Stimulated activated CD8-positive, alpha-beta memory T cell treated with anti-CD3 and anti-CD28 coated beads, Interleukin-12 subunit alpha, Interleukin-12 subunit beta, amount 100 ng/mL, for 1 hour (primary cell): ENCODE results near the gene PTHLH.

Source experiments
- DNase-seq: peaks from one replicate; pipeline ENCODE4 v3.0.0-alpha.2; 2020; ENCODE audit warnings: low read depth

The PTHLH gene

DNA sequence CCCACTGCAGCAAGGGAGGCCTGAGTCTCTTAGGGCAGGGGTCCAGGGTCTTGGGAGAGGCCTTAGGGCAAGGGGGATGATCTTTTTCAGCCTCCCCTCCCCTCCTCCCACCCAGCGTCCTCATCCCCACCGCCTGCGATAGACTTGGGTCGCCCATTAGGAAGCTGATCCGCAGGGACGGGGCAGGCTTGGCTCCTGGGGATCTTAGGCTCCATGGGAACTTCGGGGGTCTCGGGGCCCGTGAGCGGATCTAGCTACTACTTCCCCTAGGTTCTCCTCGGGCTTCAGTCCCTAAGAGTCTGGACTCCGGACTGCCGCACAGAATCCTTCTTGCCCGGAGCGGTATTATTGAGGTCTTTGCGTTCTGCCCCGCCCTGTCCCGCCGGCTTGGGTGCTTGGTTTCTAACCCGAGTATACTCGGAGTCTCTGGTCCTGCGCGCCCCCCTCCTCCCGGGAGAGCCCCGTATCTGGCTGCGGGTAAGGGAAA lies 2.2 kb upstream of the PTHLH start:
- no peak for DNase-seq

DNA sequence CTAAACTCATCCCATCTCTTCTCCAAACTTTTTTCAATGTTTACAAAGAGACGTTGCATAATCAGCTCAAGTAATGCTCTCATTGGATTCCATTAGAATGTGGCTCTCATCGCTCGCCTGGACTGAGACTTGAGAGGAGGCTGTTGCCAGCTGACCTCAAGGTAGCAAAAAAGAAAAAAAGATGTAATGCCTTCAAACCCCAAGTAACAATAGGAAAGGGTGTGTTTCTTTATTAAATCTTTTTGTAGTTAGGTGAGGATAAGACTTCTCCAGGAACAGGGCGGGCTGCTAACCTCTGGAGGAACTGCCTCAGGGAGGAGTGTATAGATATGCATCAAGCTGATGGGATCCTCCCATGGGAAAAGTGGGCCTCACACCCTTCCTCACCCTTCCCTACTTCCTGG lies 956 bp upstream of the PTHLH start:
- no peak for DNase-seq

DNA sequence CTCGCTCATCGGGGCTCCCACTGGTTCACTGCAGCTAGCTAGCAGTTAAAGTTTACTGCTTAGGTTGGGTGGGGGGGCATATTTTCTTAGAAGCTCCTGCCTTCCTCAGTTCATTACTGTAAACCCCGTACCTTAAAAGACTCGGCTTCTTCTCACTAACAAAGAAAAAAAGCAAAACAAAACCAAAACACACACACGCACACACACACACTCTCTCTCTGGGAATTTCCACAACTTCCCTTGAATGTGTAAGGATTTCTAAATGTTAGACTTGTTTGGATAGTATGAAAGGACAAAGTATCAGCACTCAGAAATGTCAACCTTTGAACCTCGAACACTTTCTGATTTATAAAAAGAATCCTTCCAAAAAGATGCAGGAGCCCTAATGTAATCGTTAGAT lies 927 bp downstream of the PTHLH start:
- DNase-seq, result no peak

DNA sequence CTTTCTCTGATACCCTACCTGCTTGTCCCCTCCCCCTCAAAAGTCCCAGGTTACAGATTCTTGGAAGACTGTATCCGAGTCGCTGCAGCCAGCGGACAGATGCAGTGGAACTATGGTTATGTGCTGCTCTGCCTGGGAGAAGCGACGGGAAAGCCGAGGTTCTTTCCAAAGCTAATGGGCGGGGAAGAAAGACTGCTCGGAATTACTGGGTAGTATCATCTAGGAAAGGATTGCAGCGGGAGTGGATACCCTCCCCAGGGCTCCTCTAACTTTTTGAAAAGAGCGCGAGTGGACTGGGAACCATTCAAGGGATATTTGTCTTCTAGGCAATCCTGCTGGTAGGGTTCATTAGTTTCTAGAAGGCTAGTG lies 1.4 kb downstream of the PTHLH start:
- no peak for DNase-seq

DNA sequence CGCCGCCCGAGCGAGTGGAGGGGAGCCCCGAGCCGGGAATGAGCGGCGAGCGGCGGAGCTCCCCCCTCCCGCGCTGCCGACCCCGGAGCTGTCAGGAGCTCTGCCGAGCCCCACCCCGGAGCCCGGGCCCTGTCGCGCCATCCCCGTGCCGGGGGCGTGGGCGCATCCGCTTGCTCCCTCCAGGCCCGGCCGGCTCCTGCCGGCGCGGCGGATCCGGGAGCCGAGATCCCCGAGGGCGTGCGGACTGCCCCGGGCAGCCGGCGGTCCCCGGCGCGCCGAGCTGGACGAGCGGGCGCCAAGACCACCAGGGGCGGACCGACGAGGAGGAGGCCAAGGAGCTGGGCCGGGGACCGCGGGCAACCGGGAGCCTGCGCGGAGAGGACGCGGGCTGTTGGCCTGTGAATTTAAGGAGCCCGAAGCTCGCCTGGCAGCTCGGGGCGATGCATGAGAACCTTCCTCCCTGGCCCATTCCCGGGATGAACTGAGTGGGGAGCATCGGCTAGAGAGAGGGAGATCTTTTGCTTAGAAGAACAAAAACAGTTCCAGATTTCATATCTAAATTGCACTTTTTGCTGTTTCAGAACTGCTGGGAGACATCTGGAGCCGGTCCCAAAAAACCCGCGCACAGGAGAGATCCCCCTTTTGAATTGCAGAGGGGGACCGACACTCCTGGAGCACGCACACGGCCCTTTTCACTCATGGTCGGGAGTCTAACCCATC lies 2.0 kb downstream of the PTHLH start:
- DNase-seq, result no peak

DNA sequence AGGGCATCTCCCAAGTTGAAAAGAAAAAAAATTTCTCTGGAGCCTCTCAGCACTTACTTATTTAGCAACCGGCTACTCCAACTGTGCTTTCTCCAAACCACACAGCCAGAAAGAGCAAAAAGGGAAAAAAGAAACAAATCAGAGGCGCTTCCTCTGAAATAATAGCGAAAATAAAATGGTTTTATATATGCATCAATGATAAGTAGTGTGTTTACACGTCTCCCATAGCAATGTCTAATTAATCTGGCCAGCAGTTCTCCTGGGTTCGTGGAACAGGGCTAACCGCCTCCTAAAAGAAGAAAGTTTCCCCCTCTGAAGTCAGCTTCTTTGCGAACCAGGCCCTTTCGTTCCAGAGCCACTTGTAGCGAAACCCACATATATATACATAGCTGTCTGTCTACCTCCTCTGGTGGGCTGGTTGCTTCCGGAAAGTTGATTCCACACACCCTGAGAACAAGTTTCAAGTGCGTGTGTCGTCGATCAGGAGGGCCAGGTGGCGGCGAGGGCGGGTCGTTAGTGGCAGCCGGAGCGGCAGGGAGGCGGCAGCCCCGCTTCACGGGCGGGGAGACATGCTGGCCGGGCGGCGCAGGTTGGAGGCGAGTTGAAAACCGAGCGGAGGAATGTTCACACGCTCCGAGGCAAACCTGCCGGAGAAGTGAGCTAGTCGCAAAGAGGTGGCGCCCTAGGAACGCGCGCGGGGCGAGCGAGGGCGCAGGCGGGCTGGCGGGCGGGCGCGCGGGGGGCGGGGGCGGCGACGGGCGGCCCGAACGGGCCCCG lies 2.7 kb downstream of the PTHLH start:
- no peak for DNase-seq

DNA sequence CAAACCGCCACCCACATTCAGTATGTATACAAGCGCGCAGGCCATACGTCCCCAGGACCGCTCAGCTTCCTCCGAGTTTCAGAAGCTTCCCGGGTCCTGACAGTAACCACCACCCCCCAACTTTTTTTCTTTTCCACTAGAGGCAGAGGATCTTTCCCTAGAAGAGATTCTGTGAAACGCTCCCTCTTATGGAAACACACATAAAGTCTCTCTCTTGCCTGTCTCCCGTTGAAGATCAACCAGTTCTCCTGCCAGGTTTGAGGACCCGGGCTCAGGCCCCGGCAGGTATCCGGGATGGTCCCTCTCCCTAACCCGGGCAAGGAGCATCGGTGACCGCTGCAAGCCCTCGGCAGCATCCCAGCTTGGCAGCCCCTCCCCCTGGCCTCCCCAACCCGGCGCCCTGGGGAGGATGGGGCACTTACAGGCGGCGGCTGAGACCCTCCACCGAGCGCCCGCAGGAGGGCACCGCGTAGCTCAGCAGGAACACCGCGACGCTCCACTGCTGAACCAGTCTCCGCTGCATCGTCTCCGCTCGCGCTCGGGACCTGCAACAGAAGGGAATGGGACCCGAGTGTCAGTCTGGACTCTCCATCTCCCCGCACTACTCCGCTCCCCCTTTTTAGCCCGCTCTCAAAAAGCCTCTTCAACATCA lies 3.4 kb downstream of the PTHLH start:
- DNase-seq, result no peak

DNA sequence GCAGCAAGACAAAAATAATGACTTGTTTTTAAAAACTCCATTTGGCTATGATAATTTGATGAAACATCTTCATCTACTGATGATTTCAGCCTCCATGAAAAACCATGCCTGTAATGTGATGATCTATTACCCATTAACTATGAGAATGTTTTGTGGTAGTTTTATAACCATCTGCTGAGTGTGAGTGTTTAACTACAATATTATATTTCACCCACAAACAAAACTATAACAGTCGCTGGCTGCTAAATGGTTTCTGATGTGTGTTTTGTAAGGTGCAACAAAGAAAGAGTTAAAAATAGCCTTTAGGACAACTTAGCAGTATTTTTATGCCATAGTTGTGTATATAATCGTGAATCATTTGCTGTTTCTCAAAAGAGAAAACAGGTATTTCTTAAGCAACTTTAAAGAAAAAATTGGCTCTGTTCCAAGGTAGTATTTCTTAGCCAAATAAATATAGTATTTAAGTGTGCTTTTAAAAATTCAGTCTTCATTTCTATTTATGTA lies 4.9 kb downstream of the PTHLH start:
- DNase-seq, result no peak

DNA sequence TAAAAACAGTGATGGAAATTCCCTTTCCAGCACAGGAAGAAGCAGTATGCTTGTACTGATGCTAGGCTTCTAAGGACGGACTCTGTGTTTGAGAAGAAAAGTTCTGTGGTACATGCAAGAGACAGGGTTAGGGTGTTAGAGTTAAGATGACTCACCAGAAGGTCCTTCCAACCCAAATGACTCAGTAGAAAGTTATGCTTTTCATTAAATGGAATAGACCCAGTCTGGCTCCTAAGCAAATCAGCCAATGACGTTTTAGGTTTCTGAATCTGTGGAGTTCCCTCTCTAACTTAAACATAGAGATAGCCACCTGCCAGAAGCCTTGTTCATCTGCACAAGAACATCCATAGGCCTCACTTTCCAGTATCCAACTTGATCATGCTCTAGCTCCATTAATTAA lies 5.7 kb downstream of the PTHLH start:
- DNase-seq, result no peak

DNA sequence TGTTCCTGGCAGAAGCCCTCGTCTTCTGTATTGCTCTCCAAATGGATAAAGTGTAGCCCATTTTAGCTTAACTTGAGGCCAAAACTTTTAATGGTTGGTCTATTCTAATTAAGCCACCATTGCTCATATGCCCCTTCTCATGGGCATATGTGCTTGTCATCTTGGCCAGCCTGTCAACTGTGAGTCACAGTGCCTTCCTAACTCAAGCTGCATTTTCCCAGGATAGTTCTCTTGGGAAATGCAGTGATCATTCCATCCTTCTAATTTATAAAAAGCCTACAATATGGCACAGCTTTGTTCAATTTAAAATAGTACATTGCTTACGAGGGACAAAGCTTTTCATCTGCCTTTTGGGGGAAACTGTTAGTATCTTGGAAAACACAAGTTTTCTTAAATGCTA lies 6.6 kb downstream of the PTHLH start:
- no peak for DNase-seq

DNA sequence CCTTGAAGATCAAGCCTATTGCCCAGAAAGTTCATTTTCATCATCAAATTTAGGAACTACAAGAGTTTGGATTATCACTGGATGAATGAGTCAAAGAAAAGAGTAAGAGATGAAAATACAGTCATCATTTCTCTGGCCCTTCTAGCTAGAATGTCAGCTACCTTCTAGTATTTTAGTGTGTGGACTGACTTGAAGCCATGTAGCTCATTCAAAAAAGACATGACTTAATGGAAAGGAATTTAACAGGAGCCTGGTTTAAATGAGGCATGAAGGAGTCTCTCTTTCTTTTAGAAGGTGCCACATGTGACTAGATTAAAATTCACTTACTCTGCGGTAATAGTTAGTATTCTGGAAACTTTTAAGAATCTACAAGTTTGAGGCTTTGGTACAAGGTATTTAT lies 7.1 kb downstream of the PTHLH start:
- no peak for DNase-seq

DNA sequence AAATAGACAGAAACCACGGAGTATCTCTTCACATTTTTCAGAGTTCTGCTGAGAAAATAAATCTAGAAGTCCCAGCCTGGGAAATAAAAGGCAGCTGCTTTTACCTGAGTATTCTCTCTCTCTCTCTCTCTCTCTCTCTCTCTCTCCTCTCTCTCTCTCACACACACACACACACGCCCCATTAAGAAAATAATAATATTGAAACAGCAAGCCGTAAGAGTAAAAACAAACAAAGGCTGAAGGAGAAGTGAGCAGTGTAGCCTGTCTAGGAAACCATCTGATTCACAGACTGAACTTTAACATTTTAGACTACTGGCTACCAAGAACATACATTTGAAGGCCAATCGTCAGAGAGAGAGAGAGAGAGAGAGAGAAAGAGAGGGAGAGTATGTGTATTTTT lies 8.4 kb downstream of the PTHLH start:
- DNase-seq, result no peak

DNA sequence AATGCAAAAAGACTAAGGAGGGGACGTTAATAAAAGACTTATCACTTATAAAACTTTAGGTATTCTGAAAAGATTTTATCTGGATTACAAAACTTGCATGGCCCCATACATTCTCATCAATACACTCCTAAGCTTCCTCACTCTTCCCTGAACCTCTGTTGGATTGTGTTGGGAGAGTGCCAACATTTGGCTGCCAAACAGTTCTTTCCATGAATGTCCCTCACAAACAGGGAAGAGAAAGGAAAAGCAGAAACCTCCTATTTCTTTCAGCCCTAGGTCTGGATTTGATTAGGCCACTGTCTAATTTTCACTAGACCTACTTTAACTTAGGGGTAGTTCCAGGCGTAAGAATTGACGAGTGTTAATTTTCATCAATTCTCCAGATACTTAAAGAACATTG lies 11.7 kb downstream of the PTHLH start:
- no peak for DNase-seq

DNA sequence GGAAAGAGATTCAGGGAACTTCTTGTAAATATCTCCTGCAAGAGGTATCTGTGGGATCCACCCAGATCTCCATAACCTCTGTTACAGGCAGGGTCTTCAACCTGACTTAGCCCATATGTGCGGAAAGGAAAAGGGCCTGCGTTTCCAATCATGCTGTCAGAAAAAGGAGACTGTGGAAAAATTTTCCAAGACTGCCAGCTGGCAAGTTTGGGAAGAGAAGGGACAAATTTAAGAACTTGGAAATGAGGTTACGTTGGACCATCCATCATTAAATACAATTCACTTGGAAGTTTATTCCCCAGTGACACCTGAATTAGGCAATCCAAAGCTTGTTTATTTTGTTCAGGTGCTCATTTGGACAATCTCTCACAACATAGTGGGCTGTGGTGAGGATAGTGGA lies 13.9 kb downstream of the PTHLH start:
- no peak for DNase-seq

DNA sequence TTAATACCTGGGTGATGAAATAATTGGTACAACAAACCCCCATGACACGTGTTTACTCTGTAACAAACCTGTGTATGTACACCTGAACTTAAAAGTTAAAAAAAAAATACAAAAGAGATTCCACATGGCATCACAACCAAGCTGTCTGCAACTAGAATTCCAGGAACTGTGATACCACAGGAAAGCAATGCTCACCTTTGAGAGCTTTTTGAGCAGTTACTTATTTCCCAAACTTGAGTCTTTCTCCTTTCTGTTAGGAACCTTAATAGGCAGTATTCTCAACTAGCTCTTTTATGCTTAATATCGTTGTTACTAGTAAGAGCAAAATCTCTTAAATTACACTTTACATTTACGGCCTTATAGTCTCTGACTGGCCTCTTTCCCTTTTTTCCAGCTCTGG lies 15.2 kb downstream of the PTHLH start:
- no peak for DNase-seq

DNA sequence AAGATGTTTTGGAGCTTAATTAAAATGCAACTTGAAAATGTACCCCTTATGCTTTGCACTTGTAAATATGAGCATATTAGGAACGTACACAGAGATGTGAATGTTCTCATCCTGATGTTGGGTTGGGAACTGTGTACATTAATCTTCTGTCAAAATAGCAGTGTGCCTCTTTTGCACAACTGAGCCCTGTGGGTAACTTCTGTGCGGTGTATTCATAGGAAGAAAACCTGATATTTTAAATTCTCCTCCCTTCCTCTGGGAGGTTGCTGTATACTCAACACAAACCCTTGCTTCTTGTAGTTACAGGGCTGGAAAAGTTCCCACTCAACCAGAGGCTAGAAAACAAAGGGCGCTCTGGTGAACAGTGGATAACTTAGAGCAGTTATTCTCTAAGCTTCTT lies 18.7 kb downstream of the PTHLH start:
- DNase-seq, result no peak

DNA sequence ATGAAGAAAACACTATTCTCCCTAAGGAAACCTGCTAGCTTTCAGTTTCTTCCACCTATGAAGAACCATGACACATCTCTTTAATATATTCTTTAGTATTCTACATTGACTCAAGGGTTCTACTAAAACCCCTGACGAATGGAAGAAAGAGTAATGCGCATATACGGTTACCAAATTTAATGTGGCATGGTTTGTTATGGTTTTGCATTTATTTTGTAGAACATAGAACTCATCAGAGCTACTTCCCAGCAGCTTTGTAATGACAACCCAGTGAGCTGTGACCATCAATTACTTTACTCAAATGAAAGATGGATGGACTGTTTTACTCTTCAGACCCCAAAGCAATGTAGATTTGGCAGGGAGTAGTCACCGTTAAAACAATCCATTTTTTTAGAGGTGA lies 19.2 kb downstream of the PTHLH start:
- DNase-seq, result no peak

DNA sequence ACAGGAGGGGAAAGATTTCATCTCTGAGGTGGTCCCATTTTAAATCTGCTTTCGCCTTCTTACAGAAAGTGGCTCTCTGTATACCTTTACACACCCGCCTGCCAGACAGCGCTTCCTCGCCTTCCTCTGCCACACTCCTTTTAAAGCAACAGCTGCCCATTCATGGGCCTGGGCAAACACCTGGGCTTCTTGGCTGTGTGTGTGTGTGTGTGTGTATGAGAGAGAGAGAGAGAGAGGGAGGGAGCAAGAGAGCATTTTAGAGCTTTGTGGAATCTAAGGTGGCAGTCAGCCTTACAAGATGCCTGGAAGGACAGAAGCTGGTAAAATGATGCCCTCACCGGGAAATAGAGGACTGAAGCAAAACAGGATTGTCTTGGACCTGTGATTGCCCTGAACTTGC lies 20.0 kb downstream of the PTHLH start:
- DNase-seq, result no peak

DNA sequence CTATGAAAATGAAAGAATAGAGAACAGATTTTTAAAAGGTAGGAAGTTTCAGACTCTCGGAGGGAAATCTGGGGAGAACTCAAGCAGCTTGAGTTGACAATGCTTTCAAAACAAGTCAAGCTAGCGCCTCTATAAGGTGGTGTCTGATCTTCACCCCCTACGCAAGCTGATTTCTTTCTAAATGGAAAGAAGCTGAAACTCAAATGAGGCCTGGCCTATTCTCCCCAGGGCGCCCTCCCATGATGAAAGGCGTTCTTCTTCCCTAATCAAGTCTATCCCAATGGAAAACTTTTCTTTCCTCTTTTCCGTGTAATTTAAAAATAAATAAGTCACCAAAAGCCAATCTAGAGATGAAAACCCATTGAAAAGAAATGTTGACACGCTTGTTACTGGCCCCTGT lies 20.6 kb downstream of the PTHLH start:
- no peak for DNase-seq

DNA sequence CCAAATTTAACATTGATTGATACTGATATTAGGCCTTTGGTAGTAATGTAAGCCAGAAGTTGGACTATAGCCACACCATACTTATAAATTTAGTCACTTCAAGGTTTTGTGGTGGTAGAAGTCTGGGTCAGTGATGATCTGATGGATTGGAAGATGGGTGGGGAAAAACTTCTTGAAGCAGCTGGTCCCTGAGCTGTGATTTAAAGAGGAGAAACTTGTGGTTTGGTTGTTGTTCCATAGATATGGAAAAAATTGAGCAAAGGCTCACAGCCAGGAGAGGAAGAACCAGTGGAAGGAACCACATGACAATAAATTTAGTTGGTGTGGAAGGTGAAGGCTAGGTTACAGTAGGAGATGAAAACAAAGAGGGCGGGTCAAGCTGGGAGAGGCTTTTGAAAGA lies 26.1 kb downstream of the PTHLH start:
- DNase-seq, result no peak

DNA sequence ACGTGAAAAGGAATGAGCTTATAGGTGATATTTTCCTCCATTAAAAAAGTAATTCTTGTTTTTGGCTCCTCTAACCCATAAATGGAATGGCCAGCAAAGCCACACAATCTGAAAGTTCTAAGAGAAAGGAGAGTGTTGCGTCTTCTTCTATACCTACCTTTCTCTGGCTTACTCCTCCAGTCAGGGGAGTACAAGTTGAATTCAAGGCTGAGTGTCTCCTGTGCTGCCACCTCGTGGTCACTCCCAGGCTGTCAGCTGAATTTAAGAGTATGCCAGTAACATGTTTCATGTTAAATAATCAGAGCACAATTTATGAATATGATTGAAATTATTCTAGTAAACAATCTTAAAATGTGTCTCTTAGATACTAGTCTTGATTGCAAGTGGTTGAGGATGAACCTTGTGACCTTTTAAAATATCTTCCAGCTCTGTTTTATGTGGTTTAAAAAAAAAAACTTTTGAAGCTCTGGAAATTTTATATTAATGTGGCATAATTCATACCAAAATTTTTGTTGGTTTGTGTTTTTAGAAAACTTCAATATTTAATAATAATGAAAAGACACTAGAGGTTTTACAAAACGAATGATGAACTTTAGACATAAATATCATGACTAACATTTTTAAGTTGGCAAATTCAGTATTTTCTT lies 31.7 kb downstream of the PTHLH start:
- peak; percentile 53 for DNase-seq

DNA sequence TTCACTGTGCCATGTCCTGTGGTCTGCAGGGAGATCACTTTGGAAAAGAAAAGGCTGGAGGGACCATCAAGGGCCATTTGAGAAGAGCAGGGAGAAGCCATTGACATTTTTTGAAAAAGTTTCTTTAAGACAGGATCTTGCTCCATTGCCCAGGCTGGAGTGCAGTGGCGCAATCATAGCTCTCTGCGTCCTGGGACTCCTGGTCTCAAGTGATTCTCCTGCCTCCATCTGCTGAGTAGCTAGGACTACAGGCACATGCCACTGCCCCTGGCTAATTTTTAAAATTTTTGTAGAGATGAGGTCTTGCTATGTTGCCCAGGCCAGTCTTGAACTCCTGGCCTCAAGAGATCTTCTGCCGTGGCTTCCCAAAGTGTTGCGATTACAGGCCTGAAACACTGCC lies 32.3 kb downstream of the PTHLH start:
- no peak for DNase-seq

DNA sequence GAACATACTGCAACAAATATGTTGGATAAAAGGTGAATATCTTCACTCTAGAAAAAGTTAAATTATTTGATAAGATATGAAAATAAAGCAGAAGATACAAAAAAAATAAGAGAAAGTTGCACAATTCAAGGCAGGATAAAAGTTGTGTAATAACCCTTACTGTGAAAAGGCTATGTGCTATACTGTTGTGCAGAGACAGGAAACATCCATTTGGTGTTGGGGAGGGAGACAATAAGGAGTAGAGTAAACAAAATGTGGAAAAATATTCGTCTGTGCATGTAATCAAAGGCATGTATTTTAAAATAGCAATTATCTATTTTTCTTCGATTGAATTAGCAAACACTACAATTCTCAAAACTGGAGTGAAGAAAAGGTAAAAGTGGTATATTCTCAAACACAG lies 34.8 kb downstream of the PTHLH start:
- no peak for DNase-seq
